Subcutaneous adipose tissue (tissue), 4 donors: ENCODE measurements around the gene PKLR. TPM values are rescaled to one million over a fixed set of nuclear protein-coding genes. Genes with fewer than 3 reads are reported as not detected.

Experiments used
- CTCF ChIP-seq: fragments of 450-650 bp; IDR thresholded peaks from one replicate; pipeline ENCODE4 v1.5.1; 2016; ENCODE audit warnings: low read depth, mild to moderate bottlenecking, control low read depth, antibody characterized with exemption, moderate library complexity
- total RNA-seq, 4 donors: library from RNA; depleted of rRNA; stranded (reverse); fragments of >200 nt; gene quantifications; one replicate each; pipeline ENCODE4 v1.1.0, GENCODE V29; 2016

Gene PKLR
- total RNA-seq, 4 donors from 2014 or later, result not detected

- no peak for TF ChIP-seq CTCF
These were observed 59.4 kb downstream of the PKLR start for GRCh38 chr1:155241841-155242264.

GRCh38 chr1:155241069-155241679 is 60.1 kb downstream of the PKLR start:
- no peak for TF ChIP-seq CTCF

Other genes with a start within 250 kb of the PKLR start
- gene EFNA4, start 237.7 kb downstream of the PKLR start, total RNA-seq, result 1 to 10 TPM; 2.8 to 5.3 (median 3.7) TPM
- gene EFNA3, start 222.6 kb downstream of the PKLR start, total RNA-seq, result 1 to 10 TPM in 2 of 4 donors, under 1 TPM in 1, not detected in 1; 0.44 to 3.7 (median 1.7) TPM
- gene EFNA1, start 173.6 kb downstream of the PKLR start, total RNA-seq, result 10 to 100 TPM; 12.4 to 32.6 (median 16.8) TPM
- gene SLC50A1, start 165.6 kb downstream of the PKLR start, total RNA-seq, result 10 to 100 TPM; 21.2 to 34.2 (median 23.7) TPM
- 100 to 1,000 TPM in 1 of 4 donors, 10 to 100 TPM in 3; 61.4 to 120 (median 71.2) TPM for gene DPM3, start 160.9 kb downstream of the PKLR start, total RNA-seq
- 100 to 1,000 TPM in 1 of 4 donors, 10 to 100 TPM in 3; 65.0 to 155 (median 81.9) TPM for gene KRTCAP2, start 128.1 kb downstream of the PKLR start, total RNA-seq
- gene TRIM46, start 127.6 kb downstream of the PKLR start, total RNA-seq, result under 1 TPM in 3 of 4 donors, not detected in 1; 0.51 to 0.75 (median 0.66) TPM
- 10 to 100 TPM in 3 of 4 donors, 1 to 10 TPM in 1; 8.8 to 21.1 (median 15.6) TPM for gene THBS3, start 93.5 kb downstream of the PKLR start, total RNA-seq
- 10 to 100 TPM; 35.5 to 46.9 (median 40.8) TPM for gene MTX1, start 92.7 kb downstream of the PKLR start, total RNA-seq
- 10 to 100 TPM in 3 of 4 donors, 1 to 10 TPM in 1; 5.4 to 20.3 (median 14.2) TPM for gene ENTREP3, start 46.0 kb downstream of the PKLR start, total RNA-seq
- 10 to 100 TPM; 39.0 to 66.1 (median 44.8) TPM for gene SCAMP3, start 39.1 kb downstream of the PKLR start, total RNA-seq
- 10 to 100 TPM; 23.5 to 36.7 (median 26.3) TPM for gene CLK2, start 27.9 kb downstream of the PKLR start, total RNA-seq
- gene HCN3, start 24.0 kb downstream of the PKLR start, total RNA-seq, result 1 to 10 TPM in 3 of 4 donors, under 1 TPM in 1; 0.75 to 1.8 (median 1.1) TPM
- gene FDPS, start 7.4 kb upstream of the PKLR start, total RNA-seq, result 100 to 1,000 TPM in 1 of 4 donors, 10 to 100 TPM in 3; 54.0 to 105 (median 81.6) TPM
- gene RUSC1, start 19.5 kb upstream of the PKLR start, total RNA-seq, result 10 to 100 TPM in 3 of 4 donors, 1 to 10 TPM in 1; 4.6 to 14.4 (median 12.1) TPM